Astrocyte (in vitro differentiated cells and primary cell): Measurements from ENCODE around the gene CLN3. TPM values are rescaled to one million over a fixed set of nuclear protein-coding genes. Genes with fewer than 3 reads are reported as not detected.

Experiments
- DNase-seq: peaks from one replicate; pipeline ENCODE4 v3.0.0-alpha.2; 2010; ENCODE audit warnings: low read depth
- FAIRE-seq: peaks from 2 replicates; lab custom pipeline; 2011; peaks lifted over from hg19 to GRCh38; lab: Jason Lieb, UNC
- H2AFZ ChIP-seq: 2 replicates; pipeline ENCODE4 v1.6.0; 2012; ENCODE audit warnings: low read depth, low read length, inconsistent platforms
- H3K27ac ChIP-seq: 2 replicates; pipeline ENCODE4 v1.5.1; 2011; ENCODE audit warnings: low read depth, low read length, inconsistent platforms
- H3K27me3 ChIP-seq: 2 replicates; pipeline ENCODE4 v1.6.0; 2011; ENCODE audit warnings: low read length, inconsistent platforms; ENCODE audit not compliant: insufficient read depth
- H3K36me3 ChIP-seq: 2 replicates; pipeline ENCODE4 v1.5.1; 2011; ENCODE audit warnings: low read length, inconsistent platforms; ENCODE audit not compliant: insufficient read depth
- H3K4me1 ChIP-seq: 2 replicates; pipeline ENCODE4 v1.5.1; 2011; ENCODE audit warnings: low read length, inconsistent platforms; ENCODE audit not compliant: insufficient read depth
- H3K4me2 ChIP-seq: 2 replicates; pipeline ENCODE4 v1.6.0; 2012; ENCODE audit warnings: low read length, inconsistent platforms
- H3K4me3 ChIP-seq: 2 replicates; pipeline ENCODE4 v1.5.1; 2011; ENCODE audit warnings: low read depth, mild to moderate bottlenecking, low read length, inconsistent platforms; ENCODE audit not compliant: insufficient read depth
- H3K79me2 ChIP-seq: 2 replicates; pipeline ENCODE4 v1.6.0; 2012; ENCODE audit warnings: mild to moderate bottlenecking, low read length, inconsistent platforms; ENCODE audit not compliant: insufficient read depth
- H3K9ac ChIP-seq: 2 replicates; pipeline ENCODE4 v1.6.0; 2012; ENCODE audit warnings: mild to moderate bottlenecking, low read length, inconsistent platforms
- H3K9me3 ChIP-seq: 2 replicates; pipeline ENCODE4 v1.5.1; 2012; ENCODE audit warnings: low read depth, mild to moderate bottlenecking, low read length, inconsistent platforms; ENCODE audit not compliant: insufficient read depth
- H4K20me1 ChIP-seq: 2 replicates; pipeline ENCODE4 v1.6.0; 2012; ENCODE audit warnings: low read length, inconsistent platforms; ENCODE audit not compliant: insufficient read depth
- H3K27ac Mint-ChIP-seq: one replicate; pipeline ENCODE4 v1.8.0; 2021; ENCODE audit warnings: mild to moderate bottlenecking, mixed read lengths; ENCODE audit not compliant: unreplicated experiment
- H3K27me3 Mint-ChIP-seq: one replicate; pipeline ENCODE4 v1.8.0; 2021; ENCODE audit warnings: low read depth, mixed read lengths; ENCODE audit not compliant: unreplicated experiment
- H3K36me3 Mint-ChIP-seq: one replicate; pipeline ENCODE4 v1.8.0; 2021; ENCODE audit warnings: low read depth, mixed read lengths; ENCODE audit not compliant: unreplicated experiment
- H3K4me1 Mint-ChIP-seq: one replicate; pipeline ENCODE4 v1.8.0; 2021; ENCODE audit warnings: low read depth, mixed read lengths; ENCODE audit not compliant: unreplicated experiment
- H3K4me3 Mint-ChIP-seq: one replicate; pipeline ENCODE4 v1.8.0; 2021; ENCODE audit warnings: mild to moderate bottlenecking, moderate library complexity, mixed read lengths; ENCODE audit not compliant: unreplicated experiment
- H3K9me3 Mint-ChIP-seq: one replicate; pipeline ENCODE4 v1.8.0; 2021; ENCODE audit warnings: mild to moderate bottlenecking, mixed read lengths; ENCODE audit not compliant: unreplicated experiment
- CTCF ChIP-seq: IDR thresholded peaks from 2 replicates; pipeline ENCODE4 v1.5.1; 2011; ENCODE audit warnings: low read depth, mild to moderate bottlenecking, inconsistent platforms, low read length, moderate library complexity; ENCODE audit not compliant: insufficient read depth
- EZH2 ChIP-seq: IDR thresholded peaks from 2 replicates; pipeline ENCODE4 v1.6.1; 2012; ENCODE audit warnings: mild to moderate bottlenecking, low read length, inconsistent platforms; ENCODE audit not compliant: insufficient read depth
- total RNA-seq: library from RNA; stranded (reverse); gene quantifications from 2 replicates; pipeline ENCODE4 v1.2.1, GENCODE V29; 2021

The CLN3 gene
- total RNA-seq, 1 donor from 2014 or later: 26.0 TPM

- Histone ChIP-seq H4K20me1 (no peaks in the 10 kb centered on the region), H3K4me2 (no peak overlapping the region), H3K4me1 (no peaks in the 10 kb centered on the region), H3K4me3 (no peak overlapping the region), H2AFZ (no peak overlapping the region), H3K9me3 (no peaks in the 10 kb centered on the region), H3K9ac (no peak overlapping the region), H3K27me3 (no peaks in the 10 kb centered on the region), H3K36me3 (no peaks in the 10 kb centered on the region), H3K27ac (no peak overlapping the region), H3K79me2 (no peaks in the 10 kb centered on the region)
- Mint-ChIP-seq H3K4me3 (no peak overlapping the region), H3K27ac (no peak overlapping the region), H3K27me3 (peaks cover 20% of the 10 kb centered on the region), H3K36me3 (peaks cover 4% of the 10 kb centered on the region), H3K4me1 (no peaks in the 10 kb centered on the region), H3K9me3 (peaks cover 3% of the 10 kb centered on the region)
- TF ChIP-seq CTCF: no peak
- TF ChIP-seq EZH2: no peak
- FAIRE-seq (no peak), DNase-seq (no peak)
Measured at GRCh38 chr16:28521436-28521835, 29.6 kb upstream of the CLN3 start.

- Histone ChIP-seq H3K9me3 (no peaks in the 10 kb centered on the region), H3K27ac (no peak overlapping the region), H2AFZ (no peak overlapping the region), H3K9ac (no peak overlapping the region), H3K79me2 (no peaks in the 10 kb centered on the region), H3K27me3 (no peaks in the 10 kb centered on the region), H3K4me3 (no peak overlapping the region), H3K4me2 (no peak overlapping the region), H3K4me1 (no peaks in the 10 kb centered on the region), H3K36me3 (no peaks in the 10 kb centered on the region), H4K20me1 (no peaks in the 10 kb centered on the region)
- TF ChIP-seq EZH2 (no peak), CTCF (no peak)
- H3K27me3 Mint-ChIP-seq: peaks cover 20% of the 10 kb centered on the region
- H3K36me3 Mint-ChIP-seq: peaks cover 4% of the 10 kb centered on the region
- peaks cover 3% of the 10 kb centered on the region for H3K9me3 Mint-ChIP-seq
- H3K4me3 Mint-ChIP-seq: no peak overlapping the region
- H3K4me1 Mint-ChIP-seq: no peaks in the 10 kb centered on the region
- no peak overlapping the region for H3K27ac Mint-ChIP-seq
- FAIRE-seq: no peak
- DNase-seq: no peak
Measured at GRCh38 chr16:28520672-28521071, 28.8 kb upstream of the CLN3 start.

GRCh38 chr16:28514246-28514645 lies 22.4 kb upstream of the CLN3 start:
- H3K36me3 ChIP-seq: no peaks in the 10 kb centered on the region
- peaks cover 4% of the 10 kb centered on the region for H3K4me1 Mint-ChIP-seq
- H3K27ac Mint-ChIP-seq: peak overlapping the region; percentile 48

More at GRCh38 chr16:28514246-28514645, 22.4 kb upstream of the CLN3 start:
- Mint-ChIP-seq H3K9me3 (no peaks in the 10 kb centered on the region), H3K27me3 (no peaks in the 10 kb centered on the region), H3K36me3 (no peaks in the 10 kb centered on the region), H3K4me3 (no peak overlapping the region)
- no peak for FAIRE-seq
- no peak overlapping the region for H3K9ac ChIP-seq
- no peaks in the 10 kb centered on the region for H3K27me3 ChIP-seq
- no peak overlapping the region for H2AFZ ChIP-seq
- H3K4me1 ChIP-seq: peaks cover 2% of the 10 kb centered on the region
- no peak for DNase-seq
- TF ChIP-seq CTCF (no peak), EZH2 (no peak)
- H3K27ac ChIP-seq: no peak overlapping the region
- H3K9me3 ChIP-seq: no peaks in the 10 kb centered on the region
- no peak overlapping the region for H3K4me2 ChIP-seq
- H3K4me3 ChIP-seq: no peak overlapping the region
- no peaks in the 10 kb centered on the region for H3K79me2 ChIP-seq
- no peaks in the 10 kb centered on the region for H4K20me1 ChIP-seq
